GM12873 (cell line): ENCODE results near the gene PSMD8.

Experiments
- TF ChIP-seq, protein P1 (sequence below): IDR thresholded peaks from 2 replicates; pipeline ENCODE4 v1.5.1; 2012; ENCODE audit warnings: low read depth, mild to moderate bottlenecking, moderate library complexity, low read length, control low read depth; ENCODE audit not compliant: insufficient read depth; ENCODE audit errors: missing control alignments

Gene PSMD8

DNA sequence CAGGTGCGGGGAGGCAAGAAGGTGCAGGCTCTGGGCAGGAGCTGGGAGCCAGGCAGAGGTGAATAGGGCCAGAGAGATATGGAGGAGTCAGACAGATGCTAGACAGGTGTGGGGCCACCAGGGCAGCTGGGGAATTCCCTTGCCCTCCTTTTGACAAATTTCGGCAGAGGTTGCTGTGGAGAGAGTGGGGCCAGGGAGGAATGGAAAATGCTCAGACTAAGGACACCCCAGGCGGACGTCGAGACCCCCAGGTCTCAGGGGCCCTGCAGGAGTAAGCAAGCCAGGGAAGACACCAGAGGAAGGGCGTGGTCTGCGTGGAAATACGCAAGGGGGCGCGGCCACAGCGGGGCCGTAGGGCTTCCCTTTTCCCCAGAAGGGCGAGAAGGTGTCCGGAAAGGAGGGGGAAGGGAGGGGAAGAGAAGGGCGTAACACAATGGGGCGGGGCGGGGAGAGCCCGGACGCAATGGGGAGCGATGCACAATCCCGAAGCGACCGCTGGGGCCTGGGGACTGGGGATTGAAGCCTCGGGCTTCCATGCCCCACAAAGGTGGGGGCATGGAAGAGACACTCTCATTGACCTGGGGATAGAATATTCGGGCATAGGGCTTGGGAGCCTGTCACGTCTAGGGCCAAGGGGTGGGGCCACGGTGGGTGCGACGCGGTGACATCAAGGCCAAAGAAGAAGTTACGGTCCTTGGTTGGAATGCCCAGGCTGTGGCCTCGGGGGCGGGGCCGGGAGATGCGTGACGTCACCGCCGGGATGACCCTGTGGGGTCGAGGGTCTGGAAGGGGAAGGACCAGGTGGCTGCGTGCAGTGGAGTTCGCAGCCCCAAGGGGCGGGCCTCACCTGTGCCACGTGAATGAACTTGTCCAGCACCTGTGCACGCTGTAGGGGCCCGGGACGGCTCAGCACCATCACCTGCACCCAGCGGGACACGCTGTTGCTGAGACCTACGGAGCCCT, 43.5 kb downstream of the PSMD8 start:
- TF ChIP-seq, protein P1, sequence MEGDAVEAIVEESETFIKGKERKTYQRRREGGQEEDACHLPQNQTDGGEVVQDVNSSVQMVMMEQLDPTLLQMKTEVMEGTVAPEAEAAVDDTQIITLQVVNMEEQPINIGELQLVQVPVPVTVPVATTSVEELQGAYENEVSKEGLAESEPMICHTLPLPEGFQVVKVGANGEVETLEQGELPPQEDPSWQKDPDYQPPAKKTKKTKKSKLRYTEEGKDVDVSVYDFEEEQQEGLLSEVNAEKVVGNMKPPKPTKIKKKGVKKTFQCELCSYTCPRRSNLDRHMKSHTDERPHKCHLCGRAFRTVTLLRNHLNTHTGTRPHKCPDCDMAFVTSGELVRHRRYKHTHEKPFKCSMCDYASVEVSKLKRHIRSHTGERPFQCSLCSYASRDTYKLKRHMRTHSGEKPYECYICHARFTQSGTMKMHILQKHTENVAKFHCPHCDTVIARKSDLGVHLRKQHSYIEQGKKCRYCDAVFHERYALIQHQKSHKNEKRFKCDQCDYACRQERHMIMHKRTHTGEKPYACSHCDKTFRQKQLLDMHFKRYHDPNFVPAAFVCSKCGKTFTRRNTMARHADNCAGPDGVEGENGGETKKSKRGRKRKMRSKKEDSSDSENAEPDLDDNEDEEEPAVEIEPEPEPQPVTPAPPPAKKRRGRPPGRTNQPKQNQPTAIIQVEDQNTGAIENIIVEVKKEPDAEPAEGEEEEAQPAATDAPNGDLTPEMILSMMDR = no peak

DNA sequence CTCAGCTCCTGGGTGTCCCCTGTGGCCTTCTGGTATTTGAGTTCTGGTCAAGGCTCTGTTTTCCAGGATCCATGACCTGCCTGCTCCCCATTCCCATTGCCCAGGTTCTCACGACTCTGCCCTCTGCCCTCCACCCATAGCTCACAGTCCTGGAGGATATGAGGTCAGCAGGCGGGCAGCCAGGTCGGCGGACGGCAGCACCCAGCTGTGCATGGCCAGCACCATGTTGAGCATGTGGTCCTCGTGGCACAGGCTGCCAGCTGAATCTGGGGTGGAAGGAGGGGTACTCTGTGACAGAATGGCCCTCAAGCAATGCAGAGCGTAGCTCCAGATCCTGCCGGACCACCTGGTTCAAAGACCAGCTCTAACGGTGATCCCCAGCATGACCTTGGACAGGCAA, 46.6 kb downstream of the PSMD8 start:
- TF ChIP-seq, protein P1 = no peak

GRCh38 chr19:38421856-38422255, 47.5 kb downstream of the PSMD8 start:
- TF ChIP-seq, protein P1 = no peak

DNA sequence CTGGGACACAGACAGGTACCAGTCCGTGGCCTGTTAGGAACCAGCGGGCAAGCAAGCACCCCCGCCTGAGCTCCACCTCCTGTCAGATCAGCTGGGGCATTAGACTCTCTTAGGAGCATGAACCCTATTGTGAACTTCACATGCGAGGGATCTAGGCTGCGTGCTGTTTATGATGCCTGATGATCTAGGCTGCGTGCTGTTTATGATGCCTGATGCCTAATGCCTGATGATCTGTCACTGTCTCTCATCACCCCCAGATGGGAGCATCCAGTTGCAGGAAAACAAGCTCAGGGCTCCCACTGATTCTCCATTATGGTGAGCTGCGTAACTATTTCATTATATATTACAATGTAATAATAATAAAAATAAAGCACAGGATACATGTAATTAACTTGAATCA, 48.1 kb downstream of the PSMD8 start:
- TF ChIP-seq, protein P1 = no peak

- TF ChIP-seq, protein P1 = no peak
Measured at GRCh38 chr19:38424272-38424671, 49.9 kb downstream of the PSMD8 start.

GRCh38 chr19:38425222-38425809, 50.9 kb downstream of the PSMD8 start:
- TF ChIP-seq, protein P1 = no peak

DNA sequence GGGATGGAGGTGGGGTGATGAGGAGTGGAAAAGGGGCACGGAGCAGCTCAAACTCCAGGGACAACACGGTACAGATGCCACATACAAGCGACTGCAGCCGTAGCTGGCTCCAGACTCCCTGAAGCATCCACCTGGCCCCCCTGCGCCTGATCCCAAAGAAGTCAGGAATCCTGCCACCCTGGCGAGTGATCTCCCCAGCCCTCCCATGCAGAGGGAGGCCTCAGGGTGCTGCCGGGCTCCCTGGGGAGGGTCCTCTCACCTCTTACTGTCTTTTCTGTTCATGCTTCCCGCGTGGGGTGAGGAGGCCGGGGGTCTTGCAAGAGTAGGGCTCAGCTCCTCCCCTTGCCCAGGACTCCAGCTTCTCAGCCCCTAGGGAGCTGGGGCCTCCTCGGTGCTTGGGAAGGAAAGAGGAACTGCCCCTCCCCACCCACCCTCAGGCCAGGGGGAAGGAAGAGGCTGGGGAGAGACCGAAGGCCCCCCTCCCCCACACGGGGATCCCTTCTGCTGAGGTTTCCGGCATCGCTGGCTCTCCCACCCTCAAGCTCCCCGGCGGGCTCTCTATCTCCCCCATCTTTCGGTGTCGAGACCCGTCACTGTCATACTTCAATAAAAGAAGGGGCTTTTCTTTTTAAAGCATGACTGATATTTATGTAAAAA, 51.6 kb downstream of the PSMD8 start, which contains the start of gene RASGRP4:
TSS of gene RASGRP4 (minus strand) at position 410 of the 657 bp plus-strand sequence. CDS start at position 282, 128 bp downstream.
- TF ChIP-seq, protein P1 = no peak
